Fibroblast of skin of left biceps (primary cell): ENCODE data around the gene GPR83.
"Not testable (repeated sequence)": the region's sequence is repeated elsewhere in the genome, so short reads cannot be mapped to it uniquely, and the experiment has no call there.

Experiments
- DNase-seq, 2 experiments: peaks; one replicate each; pipeline ENCODE4 v3.0.0-alpha.2; 2013; ENCODE audit warnings: low read depth in 2 of 2

The GPR83 gene

GRCh38 chr11:94370576-94370975 lies 30.6 kb downstream of the GPR83 start:
- not testable (repeated sequence) for DNase-seq

GRCh38 chr11:94350850-94351563 lies 50.2 kb downstream of the GPR83 start:
- not testable (repeated sequence) for DNase-seq

GRCh38 chr11:94346311-94346710 lies 54.9 kb downstream of the GPR83 start:
- not testable (repeated sequence) for DNase-seq

GRCh38 chr11:94343495-94343894 lies 57.7 kb downstream of the GPR83 start:
- DNase-seq = no peak

- no peak for DNase-seq
Measured at GRCh38 chr11:94342250-94342649, 59.0 kb downstream of the GPR83 start.

- no peak for DNase-seq
Measured at GRCh38 chr11:94338651-94339050, 62.6 kb downstream of the GPR83 start.

GRCh38 chr11:94336033-94336432 lies 65.2 kb downstream of the GPR83 start:
- DNase-seq = no peak

- no peak for DNase-seq
Measured at GRCh38 chr11:94332814-94333213, 68.4 kb downstream of the GPR83 start.

GRCh38 chr11:94330789-94331188 lies 70.4 kb downstream of the GPR83 start:
- no peak for DNase-seq

- DNase-seq = no peak
Measured at GRCh38 chr11:94329501-94329900, 71.7 kb downstream of the GPR83 start.

GRCh38 chr11:94328587-94329080 lies 72.6 kb downstream of the GPR83 start:
- no peak for DNase-seq
